Fibroblast of lung (primary cell): ENCODE results near the gene OMP. TPM values are rescaled to one million over a fixed set of nuclear protein-coding genes. Genes with fewer than 3 reads are reported as not detected.

Experiments used
- DNase-seq, 2 donors: peaks; one replicate each; pipeline versions ENCODE4 v3.0.0 to v3.0.0-alpha.2; 2010; ENCODE audit warnings: low read depth in 2 of 2
- H2AFZ ChIP-seq: 2 replicates; pipeline ENCODE4 v1.5.1; 2012; ENCODE audit warnings: low read length, control low read depth, inconsistent platforms
- H3K27ac ChIP-seq: 2 replicates; pipeline ENCODE4 v1.5.1; 2011; ENCODE audit warnings: low read length, control low read depth; ENCODE audit not compliant: insufficient read depth
- H3K27me3 ChIP-seq: 2 replicates; pipeline ENCODE4 v1.5.1; 2011; ENCODE audit warnings: mild to moderate bottlenecking, low read length; ENCODE audit not compliant: control insufficient read depth, insufficient read depth
- H3K36me3 ChIP-seq: 2 replicates; pipeline ENCODE4 v1.5.1; 2011; ENCODE audit warnings: low read length; ENCODE audit not compliant: control insufficient read depth, insufficient read depth
- H3K4me1 ChIP-seq: 2 replicates; pipeline ENCODE4 v1.5.1; 2011; ENCODE audit warnings: low read length; ENCODE audit not compliant: control insufficient read depth, insufficient read depth; ENCODE audit errors: extremely low read depth
- H3K4me2 ChIP-seq: 2 replicates; pipeline ENCODE4 v1.5.1; 2011; ENCODE audit warnings: low read length, control low read depth; ENCODE audit not compliant: insufficient read depth; ENCODE audit errors: extremely low read depth
- H3K4me3 ChIP-seq, 4 experiments: fragments of 200-600 bp in 1 of 4; sonication (generic) in 1 of 4; replicated peaks in 1 of 4; 2 replicates each; pipeline ENCODE4 v1.5.1; 2011 to 2016; ENCODE audit warnings: low read length in 4 of 4, low read depth in 3 of 4, mild to moderate bottlenecking in 3 of 4, control low read depth in 2 of 4, inconsistent platforms in 1 of 4, mixed read lengths in 1 of 4; ENCODE audit not compliant: insufficient read depth in 1 of 4; ENCODE audit errors: control extremely low read depth in 1 of 4
- H3K79me2 ChIP-seq: 2 replicates; pipeline ENCODE4 v1.5.1; 2012; ENCODE audit warnings: mild to moderate bottlenecking, low read length, inconsistent platforms; ENCODE audit not compliant: control insufficient read depth, insufficient read depth
- H3K9ac ChIP-seq: 2 replicates; pipeline ENCODE4 v1.5.1; 2011; ENCODE audit warnings: mild to moderate bottlenecking, low read length, control low read depth; ENCODE audit not compliant: insufficient read depth
- H3K9me3 ChIP-seq: 2 replicates; pipeline ENCODE4 v1.5.1; 2012; ENCODE audit warnings: low read depth, low read length; ENCODE audit not compliant: control insufficient read depth, insufficient read depth
- H4K20me1 ChIP-seq: 2 replicates; pipeline ENCODE4 v1.5.1; 2011; ENCODE audit warnings: low read length; ENCODE audit not compliant: control insufficient read depth, insufficient read depth; ENCODE audit errors: extremely low read depth
- EZH2 ChIP-seq: IDR thresholded peaks from 2 replicates; pipeline ENCODE4 v1.5.1; 2012; ENCODE audit warnings: low read length, control low read depth, mild to moderate bottlenecking; ENCODE audit errors: missing control alignments
- polyA plus RNA-seq, 2 donors: library from polyadenylated mRNA; depleted of rRNA in 1 of 2; stranded (reverse) in 1 of 2; unstranded in 1 of 2; fragments of >200 nt; gene quantifications; 2 replicates each; pipeline ENCODE4 v1.2.1, GENCODE V29; 2011 to 2012; ENCODE audit warnings: missing spikeins in 1 of 2
- total RNA-seq: library from RNA; depleted of rRNA; stranded (reverse); fragments of >200 nt; gene quantifications from 2 replicates; pipeline ENCODE4 v1.2.1, GENCODE V29; 2014
- TF ChIP-seq, protein P1 (sequence below), 2 donors: IDR thresholded peaks in 1 of 2; conservative IDR thresholded peaks in 1 of 2; 1 replicate in 1 of 2; 2 replicates in 1 of 2; pipeline ENCODE4 v1.5.1; 2011 to 2012; ENCODE audit warnings: low read length in 2 of 2, control low read depth in 1 of 2, inconsistent platforms in 1 of 2, low read depth in 1 of 2, mild to moderate bottlenecking in 1 of 2

OMP gene
- total and polyA plus RNA-seq, 2 donors (not counting 1 experiment from before 2014, with no cell fraction given), result 0.83 TPM; not detected in 1

DNA sequence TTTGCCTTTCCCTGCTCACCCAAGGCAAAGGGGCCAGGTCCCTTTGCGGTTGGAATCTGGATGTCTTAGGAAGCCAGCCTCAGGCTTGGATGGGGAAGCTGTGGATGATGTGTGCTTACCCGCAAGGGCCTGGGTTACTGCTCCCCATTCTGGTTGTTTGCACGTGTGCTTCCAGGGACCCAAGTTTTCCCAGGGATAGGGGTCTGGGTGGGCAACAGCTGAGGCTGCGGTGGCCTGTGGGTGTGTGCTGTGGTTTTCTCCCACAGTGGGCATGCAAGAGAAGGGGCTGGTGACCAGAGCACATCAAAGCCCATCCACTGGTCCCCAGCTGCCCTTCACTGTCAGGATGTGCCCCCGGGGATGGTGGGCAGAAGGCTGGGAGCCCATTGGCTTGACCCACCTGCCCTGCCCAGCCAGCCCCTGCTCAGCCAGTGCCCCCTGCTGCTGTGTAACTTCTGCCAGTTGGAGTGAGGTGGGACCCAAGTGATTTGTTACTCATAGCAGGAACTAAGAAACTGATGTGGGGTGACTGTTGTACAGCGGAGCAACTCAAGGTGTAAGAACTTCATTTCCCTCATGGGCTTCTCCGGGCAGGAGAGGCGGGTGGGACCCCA lies 32.6 kb upstream of the OMP start:
- H3K36me3 ChIP-seq, result peaks cover 3% of the 10 kb centered on the region
- H3K79me2 ChIP-seq, result peaks cover 16% of the 10 kb centered on the region
- H4K20me1 ChIP-seq, result no peaks in the 10 kb centered on the region
- H3K9me3 ChIP-seq, result no peaks in the 10 kb centered on the region
- H3K9ac ChIP-seq, result no peak overlapping the region
- no peak overlapping the region for H2AFZ ChIP-seq
- H3K4me3 ChIP-seq, result no peak overlapping the region
- no peak overlapping the region for H3K27ac ChIP-seq
- no peak for DNase-seq
- no peaks in the 10 kb centered on the region for H3K27me3 ChIP-seq
- peaks cover 42% of the 10 kb centered on the region for H3K4me1 ChIP-seq
- no peak overlapping the region for H3K4me2 ChIP-seq
- no peak for TF ChIP-seq EZH2
- TF ChIP-seq, protein P1, sequence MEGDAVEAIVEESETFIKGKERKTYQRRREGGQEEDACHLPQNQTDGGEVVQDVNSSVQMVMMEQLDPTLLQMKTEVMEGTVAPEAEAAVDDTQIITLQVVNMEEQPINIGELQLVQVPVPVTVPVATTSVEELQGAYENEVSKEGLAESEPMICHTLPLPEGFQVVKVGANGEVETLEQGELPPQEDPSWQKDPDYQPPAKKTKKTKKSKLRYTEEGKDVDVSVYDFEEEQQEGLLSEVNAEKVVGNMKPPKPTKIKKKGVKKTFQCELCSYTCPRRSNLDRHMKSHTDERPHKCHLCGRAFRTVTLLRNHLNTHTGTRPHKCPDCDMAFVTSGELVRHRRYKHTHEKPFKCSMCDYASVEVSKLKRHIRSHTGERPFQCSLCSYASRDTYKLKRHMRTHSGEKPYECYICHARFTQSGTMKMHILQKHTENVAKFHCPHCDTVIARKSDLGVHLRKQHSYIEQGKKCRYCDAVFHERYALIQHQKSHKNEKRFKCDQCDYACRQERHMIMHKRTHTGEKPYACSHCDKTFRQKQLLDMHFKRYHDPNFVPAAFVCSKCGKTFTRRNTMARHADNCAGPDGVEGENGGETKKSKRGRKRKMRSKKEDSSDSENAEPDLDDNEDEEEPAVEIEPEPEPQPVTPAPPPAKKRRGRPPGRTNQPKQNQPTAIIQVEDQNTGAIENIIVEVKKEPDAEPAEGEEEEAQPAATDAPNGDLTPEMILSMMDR (conservative IDR thresholded peaks at IDR 0.05 in 1 of 2, IDR thresholded peaks at IDR 0.05 in 1 of 2; ENCODE audit: low read depth in 1 of 2, low read length in 2 of 2), result no peak

DNA sequence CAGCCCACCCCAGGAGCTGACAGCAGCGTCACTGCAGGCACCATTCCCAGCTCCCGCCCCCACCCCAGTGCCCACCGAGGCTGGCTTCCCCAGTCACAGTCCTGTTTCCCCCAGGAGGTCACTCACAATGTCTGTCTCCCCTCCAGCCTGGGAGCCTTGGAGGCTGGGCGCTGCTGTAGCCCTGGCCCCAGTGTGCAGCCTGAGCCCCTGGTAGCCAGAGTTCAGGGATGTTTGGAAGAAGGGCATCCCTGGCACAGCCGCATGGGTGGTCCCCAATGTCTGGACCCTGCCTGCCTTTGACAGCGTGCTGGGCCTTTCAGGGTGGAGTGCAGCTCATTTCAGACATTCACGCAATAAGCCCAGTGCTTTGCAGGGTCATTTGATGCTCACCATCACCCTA lies 31.6 kb upstream of the OMP start:
- Histone ChIP-seq H3K4me3 (no peak overlapping the region), H3K4me2 (no peak overlapping the region), H2AFZ (no peak overlapping the region), H3K36me3 (peaks cover 3% of the 10 kb centered on the region), H3K79me2 (peaks cover 17% of the 10 kb centered on the region), H4K20me1 (no peaks in the 10 kb centered on the region), H3K4me1 (peaks cover 36% of the 10 kb centered on the region), H3K27me3 (no peaks in the 10 kb centered on the region), H3K9ac (no peak overlapping the region), H3K27ac (no peak overlapping the region), H3K9me3 (no peaks in the 10 kb centered on the region)
- no peak for DNase-seq
- no peak for TF ChIP-seq EZH2
- TF ChIP-seq, protein P1 (conservative IDR thresholded peaks at IDR 0.05 in 1 of 2, IDR thresholded peaks at IDR 0.05 in 1 of 2; ENCODE audit: low read depth in 1 of 2, low read length in 2 of 2), result no peak

DNA sequence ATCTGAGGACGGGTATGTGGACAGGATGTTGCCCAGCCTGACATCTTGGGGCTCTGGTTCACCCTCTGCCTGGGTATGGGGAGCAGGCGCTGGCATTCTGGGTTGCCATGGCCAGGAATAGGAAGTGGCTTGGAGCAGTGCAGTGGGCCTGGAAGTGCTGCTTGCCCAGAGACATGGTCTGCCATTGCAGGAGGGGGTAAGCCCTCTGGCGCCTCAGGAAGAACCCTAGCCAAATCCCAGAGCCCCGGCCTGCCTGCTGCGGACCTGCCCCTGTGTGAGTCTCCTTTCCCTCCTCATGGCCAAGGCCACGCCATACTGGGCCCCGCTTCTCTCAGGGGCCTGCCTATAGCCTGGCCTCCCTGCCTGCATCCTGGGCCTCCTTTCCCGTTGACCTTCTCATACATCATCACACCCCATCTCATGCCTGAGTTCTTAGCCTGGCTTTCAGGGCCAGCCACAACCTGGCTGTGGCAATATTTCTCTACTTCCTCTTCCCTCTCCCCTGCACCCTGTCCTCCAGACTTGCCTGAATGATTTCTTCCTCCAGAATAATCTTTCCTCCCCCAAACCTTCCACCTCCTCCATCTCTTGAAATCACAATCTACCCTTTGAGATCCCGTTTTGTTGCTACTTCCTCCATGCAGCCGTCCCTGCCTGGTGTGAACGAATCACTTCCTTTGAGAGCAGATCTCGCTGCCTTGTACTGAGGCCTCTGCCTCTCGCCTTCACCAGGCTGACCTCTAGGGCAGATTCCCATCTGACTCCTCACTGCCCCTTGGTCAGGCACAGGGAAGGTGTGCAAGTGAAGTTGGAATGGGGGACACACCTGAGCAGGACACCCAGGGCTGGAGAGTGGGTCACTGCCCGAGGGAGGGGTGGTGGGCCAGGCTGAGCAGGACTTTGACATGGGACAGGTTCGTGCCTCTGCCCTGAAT lies 30.7 kb upstream of the OMP start:
- Histone ChIP-seq H3K9ac (no peak overlapping the region), H3K4me3 (no peak overlapping the region), H3K4me1 (peaks cover 36% of the 10 kb centered on the region), H3K79me2 (peaks cover 17% of the 10 kb centered on the region), H4K20me1 (no peaks in the 10 kb centered on the region), H2AFZ (peak overlapping the region; percentile 10), H3K27me3 (no peaks in the 10 kb centered on the region), H3K36me3 (peaks cover 3% of the 10 kb centered on the region), H3K4me2 (peak overlapping the region; percentile 37), H3K27ac (peak overlapping the region; percentile 94), H3K9me3 (no peaks in the 10 kb centered on the region)
- TF ChIP-seq, protein P1 (conservative IDR thresholded peaks at IDR 0.05 in 1 of 2, IDR thresholded peaks at IDR 0.05 in 1 of 2; ENCODE audit: low read depth in 1 of 2, low read length in 2 of 2), result no peak
- no peak for TF ChIP-seq EZH2
- peak in 1 of 2 donors; percentile 19 for DNase-seq
